ENCODE data around the gene MOV10.
"Not testable (repeated sequence)": the region's sequence is repeated elsewhere in the genome, so short reads cannot be mapped to it uniquely, and the experiment has no call there.

Gene MOV10

DNA sequence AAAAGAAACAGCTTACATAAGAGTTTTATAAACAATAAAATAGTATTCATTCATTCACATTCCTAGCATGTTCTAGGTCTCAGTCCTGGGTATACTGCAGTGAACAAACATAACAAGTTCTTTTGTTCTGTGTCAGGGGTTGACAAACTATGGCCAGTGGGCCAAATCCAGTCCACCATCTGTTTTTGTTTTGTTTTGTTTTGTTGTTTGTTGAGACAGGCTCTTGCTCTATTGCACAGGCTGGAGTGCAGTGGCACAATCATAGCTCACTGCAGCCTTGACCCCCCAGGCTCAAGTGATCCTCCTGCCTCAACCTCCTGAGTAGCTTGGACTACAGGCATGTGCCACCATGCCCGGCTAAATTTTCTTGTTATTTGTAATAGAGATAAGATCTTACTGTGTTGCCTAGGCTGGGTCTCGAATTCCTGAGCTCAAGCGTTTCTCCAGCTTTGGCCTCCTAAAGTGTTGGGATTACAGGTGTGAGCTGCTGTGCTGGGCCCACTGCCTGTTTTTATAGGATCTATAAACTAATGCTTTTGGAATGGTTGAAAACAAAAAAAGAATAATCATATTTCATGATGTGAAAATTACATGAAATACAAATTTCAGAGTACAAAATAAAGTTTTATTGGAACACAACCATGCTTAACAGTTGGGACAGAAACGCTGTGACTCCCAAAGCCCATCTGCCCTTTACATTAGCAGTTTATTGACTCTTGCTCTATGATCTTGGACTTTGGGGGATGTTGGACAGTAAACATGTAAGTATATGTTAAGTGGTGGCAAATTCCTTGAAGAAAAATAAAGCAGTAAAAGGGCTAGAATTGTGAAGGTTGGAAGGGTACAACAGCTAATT is 37.0 kb upstream of the MOV10 start:
- H3K4me3 ChIP-seq (replicated peaks; ENCODE audit: low read depth, low read length), result no peak overlapping the region
- H3K36me3 ChIP-seq (ENCODE audit: control insufficient read depth, insufficient read depth, low read length), result no peaks in the 10 kb centered on the region; the same call in 1 of the 2 replicates
- no peak for DNase-seq (ENCODE audit: extremely low read depth, insufficient read length)
- no peak for TF ChIP-seq CTCF (IDR thresholded peaks at IDR 0.05; ENCODE audit: insufficient read depth, low read length, poor library complexity, severe bottlenecking)
- H3K27me3 ChIP-seq (replicated peaks; ENCODE audit: control insufficient read depth, insufficient read depth, low read length), result no peaks in the 10 kb centered on the region

GRCh38 chr1:112638110-112638428 is 36.4 kb upstream of the MOV10 start:
- H3K36me3 ChIP-seq (ENCODE audit: control insufficient read depth, insufficient read depth, low read length), result no peaks in the 10 kb centered on the region; the same call in 1 of the 2 replicates
- no peak overlapping the region for H3K4me3 ChIP-seq (replicated peaks; ENCODE audit: low read depth, low read length)

GRCh38 chr1:112640437-112640836 is 34.0 kb upstream of the MOV10 start:
- DNase-seq (ENCODE audit: extremely low read depth, insufficient read length); H3K36me3 ChIP-seq (ENCODE audit: control insufficient read depth, insufficient read depth, low read length): not testable (repeated sequence)

More at GRCh38 chr1:112638110-112638428, 36.4 kb upstream of the MOV10 start:
- no peak for TF ChIP-seq CTCF (IDR thresholded peaks at IDR 0.05; ENCODE audit: insufficient read depth, low read length, poor library complexity, severe bottlenecking)
- DNase-seq (ENCODE audit: extremely low read depth, insufficient read length), result no peak
- no peaks in the 10 kb centered on the region for H3K27me3 ChIP-seq (replicated peaks; ENCODE audit: control insufficient read depth, insufficient read depth, low read length)

DNA sequence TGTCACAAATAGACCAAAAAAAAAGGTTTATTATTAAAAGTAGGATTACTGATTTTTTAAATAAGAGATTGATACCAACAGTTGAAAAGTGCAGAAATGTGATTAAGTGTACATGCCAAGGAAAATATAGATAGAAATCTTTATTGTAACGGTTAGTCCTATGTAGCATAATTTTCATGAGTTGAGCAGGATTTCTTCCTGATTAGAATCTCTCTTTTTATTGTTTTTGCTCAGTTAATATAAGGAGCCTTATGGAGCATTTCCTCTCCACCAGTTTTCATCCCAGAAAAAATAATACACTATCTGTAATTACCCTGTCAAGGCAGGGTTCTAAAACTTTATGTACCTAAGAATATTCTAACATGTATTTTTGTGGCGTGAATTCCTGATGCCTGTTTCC is 31.4 kb upstream of the MOV10 start:
- Histone ChIP-seq H3K36me3 (ENCODE audit: control insufficient read depth, insufficient read depth, low read length) (no peaks in the 10 kb centered on the region; the same call in 1 of the 2 replicates), H3K4me3 (replicated peaks; ENCODE audit: low read depth, low read length) (no peak overlapping the region), H3K27me3 (replicated peaks; ENCODE audit: control insufficient read depth, insufficient read depth, low read length) (no peaks in the 10 kb centered on the region)
- no peak for DNase-seq (ENCODE audit: extremely low read depth, insufficient read length)
- no peak for TF ChIP-seq CTCF (IDR thresholded peaks at IDR 0.05; ENCODE audit: insufficient read depth, low read length, poor library complexity, severe bottlenecking)

More at GRCh38 chr1:112640437-112640836, 34.0 kb upstream of the MOV10 start:
- not testable (repeated sequence) for H3K27me3 ChIP-seq (replicated peaks; ENCODE audit: control insufficient read depth, insufficient read depth, low read length); H3K4me3 ChIP-seq (replicated peaks; ENCODE audit: low read depth, low read length)

GRCh38 chr1:112646225-112646624 is 28.2 kb upstream of the MOV10 start:
- no peak for DNase-seq (ENCODE audit: extremely low read depth, insufficient read length)
- Histone ChIP-seq H3K4me3 (replicated peaks; ENCODE audit: low read depth, low read length) (no peak overlapping the region), H3K27me3 (replicated peaks; ENCODE audit: control insufficient read depth, insufficient read depth, low read length) (no peaks in the 10 kb centered on the region), H3K36me3 (ENCODE audit: control insufficient read depth, insufficient read depth, low read length) (peaks cover 3% of the 10 kb centered on the region; the same call in 1 of the 2 replicates)
- no peak for TF ChIP-seq CTCF (IDR thresholded peaks at IDR 0.05; ENCODE audit: insufficient read depth, low read length, poor library complexity, severe bottlenecking)

DNA sequence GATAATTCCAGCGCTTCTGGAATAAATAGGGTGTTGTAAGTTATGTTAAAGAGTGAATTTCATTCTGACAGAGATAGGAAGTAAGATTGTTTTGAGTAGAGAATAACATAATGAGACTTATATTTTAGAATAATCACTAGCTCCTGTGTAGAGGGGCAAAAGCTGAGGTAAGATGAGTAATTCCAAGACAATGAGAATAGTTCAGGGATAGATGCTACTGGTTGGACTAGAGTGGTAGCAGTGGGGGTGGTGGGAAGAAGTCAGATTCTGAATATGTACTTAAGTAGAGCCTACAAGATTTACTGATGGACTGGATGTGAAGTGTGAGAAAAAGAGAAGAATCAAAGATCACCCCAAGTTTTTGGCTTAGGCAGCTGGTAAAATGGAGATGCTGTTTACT is 23.3 kb upstream of the MOV10 start:
- no peak for DNase-seq (ENCODE audit: extremely low read depth, insufficient read length)
- Histone ChIP-seq H3K36me3 (ENCODE audit: control insufficient read depth, insufficient read depth, low read length) (peaks cover 3% of the 10 kb centered on the region; the same call in 1 of the 2 replicates), H3K4me3 (replicated peaks; ENCODE audit: low read depth, low read length) (no peak overlapping the region), H3K27me3 (replicated peaks; ENCODE audit: control insufficient read depth, insufficient read depth, low read length) (no peaks in the 10 kb centered on the region)
- no peak for TF ChIP-seq CTCF (IDR thresholded peaks at IDR 0.05; ENCODE audit: insufficient read depth, low read length, poor library complexity, severe bottlenecking)
